Parietal lobe (tissue), 2 donors: ENCODE results near the gene TK1. TPM values are rescaled to one million over a fixed set of nuclear protein-coding genes. Genes with fewer than 3 reads are reported as not detected.

Source experiments
- small RNA-seq: library from RNA; depleted of rRNA; stranded (forward); fragments of <200 nt; gene quantifications from one replicate; pipeline ENCODE3, GENCODE V24; 2014; ENCODE audit warnings: low replicate concordance
- total RNA-seq: library from RNA; depleted of rRNA; stranded (reverse); fragments of >200 nt; gene quantifications from one replicate; pipeline ENCODE4 v1.2.3, GENCODE V29; 2014

TK1 gene
- 4.1 TPM for total RNA-seq

GRCh38 chr17:78186692-78187595 is at the start of gene TK1, which contains the start of gene AFMID:
TK1 (minus strand) TSS chr17:78187052; CDS start chr17:78186994, 58 bp downstream.
AFMID (plus strand) TSS chr17:78187362; CDS start chr17:78187371, 9 bp downstream.

GRCh38 chr17:78230996-78231935 is 44.4 kb upstream of the TK1 start, which contains the start of gene TMEM235:
TMEM235 (plus strand) TSS chr17:78231631; CDS start chr17:78232024, 393 bp downstream.

GRCh38 chr17:78214016-78214705 is 27.3 kb upstream of the TK1 start, which contains the start of gene BIRC5:
BIRC5 (plus strand) TSS chr17:78214253; CDS start chr17:78214317, 64 bp downstream.

GRCh38 chr17:78168242-78168902 is 18.5 kb downstream of the TK1 start, which contains the start of gene SYNGR2:
SYNGR2 (plus strand) TSS chr17:78168581; CDS start chr17:78168617, 36 bp downstream.

GRCh38 chr17:78130437-78131101 is 56.3 kb downstream of the TK1 start, which contains the start of gene TMC8:
TMC8 (plus strand) TSS chr17:78130771; CDS start chr17:78131589, 818 bp downstream.

GRCh38 chr17:78128551-78129350 is 58.1 kb downstream of the TK1 start, which contains the start of gene TMC6:
TMC6 (minus strand) TSS chr17:78128755; CDS start chr17:78126832, 1,923 bp downstream.

Small RNAs within 50 kb of the gene (small RNA-seq; reads per million reads assigned to genes)
- gene AC087645.1: not detected

Other genes with a start within 250 kb of the TK1 start
- gene TNRC6C, start 228.3 kb downstream of the TK1 start, total RNA-seq: 63.2 TPM
- 5.9 TPM for gene TMC6, start 58.3 kb downstream of the TK1 start, total RNA-seq
- gene TMC8, start 56.3 kb downstream of the TK1 start, total RNA-seq: 2.5 TPM
- gene C17orf99, start 40.7 kb downstream of the TK1 start, total RNA-seq: not detected
- gene SYNGR2, start 18.5 kb downstream of the TK1 start, total RNA-seq: 7.5 TPM
- 23.2 TPM for gene AFMID, start 310 bp upstream of the TK1 start, total RNA-seq
- 6.6 TPM for gene BIRC5, start 27.2 kb upstream of the TK1 start, total RNA-seq
- gene TMEM235, start 44.6 kb upstream of the TK1 start, total RNA-seq: not detected
- 3.1 TPM for gene SOCS3, start 173.0 kb upstream of the TK1 start, total RNA-seq
- gene PGS1, start 191.6 kb upstream of the TK1 start, total RNA-seq: 54.8 TPM